ENCODE results near the gene SUZ12.
"Not testable (repeated sequence)": the region's sequence is repeated elsewhere in the genome, so short reads cannot be mapped to it uniquely, and the experiment has no call there.

The SUZ12 gene

GRCh38 chr17:31912705-31913104 lies 24.1 kb upstream of the SUZ12 start:
- in situ Hi-C loops (cut with MboI; ENCODE audit: low pct_unique_long_range_greater_than_20kb, low sequenced_read_pairs, unreplicated experiment); DNase-seq (ENCODE audit: low spot score): not testable (repeated sequence)
- TF ChIP-seq CTCF (IDR thresholded peaks at IDR 0.05; ENCODE audit: extremely low read depth, insufficient read depth, missing control alignments), result peak; percentile 14

GRCh38 chr17:31915456-31916100 lies 21.2 kb upstream of the SUZ12 start:
- no peak for DNase-seq (ENCODE audit: low spot score)
- in situ Hi-C loops (cut with MboI; ENCODE audit: low pct_unique_long_range_greater_than_20kb, low sequenced_read_pairs, unreplicated experiment), result no loop called here
- no peak for TF ChIP-seq CTCF (IDR thresholded peaks at IDR 0.05; ENCODE audit: extremely low read depth, insufficient read depth, missing control alignments)

GRCh38 chr17:31916491-31917064 lies 20.2 kb upstream of the SUZ12 start:
- in situ Hi-C loops (cut with MboI; ENCODE audit: low pct_unique_long_range_greater_than_20kb, low sequenced_read_pairs, unreplicated experiment), result no loop called here
- TF ChIP-seq CTCF (IDR thresholded peaks at IDR 0.05; ENCODE audit: extremely low read depth, insufficient read depth, missing control alignments), result no peak
- no peak for DNase-seq (ENCODE audit: low spot score)

GRCh38 chr17:31917065-31917529 lies 19.7 kb upstream of the SUZ12 start:
- in situ Hi-C loops (cut with MboI; ENCODE audit: low pct_unique_long_range_greater_than_20kb, low sequenced_read_pairs, unreplicated experiment), result no loop called here
- TF ChIP-seq CTCF (IDR thresholded peaks at IDR 0.05; ENCODE audit: extremely low read depth, insufficient read depth, missing control alignments), result no peak
- DNase-seq (ENCODE audit: low spot score), result peak; percentile 33

- DNase-seq (ENCODE audit: low spot score); in situ Hi-C loops (cut with MboI; ENCODE audit: low pct_unique_long_range_greater_than_20kb, low sequenced_read_pairs, unreplicated experiment): not testable (repeated sequence)
These were observed 19.1 kb upstream of the SUZ12 start for GRCh38 chr17:31917721-31918120.

- DNase-seq (ENCODE audit: low spot score), result no peak
- in situ Hi-C loops (cut with MboI; ENCODE audit: low pct_unique_long_range_greater_than_20kb, low sequenced_read_pairs, unreplicated experiment), result no loop called here
- TF ChIP-seq CTCF (IDR thresholded peaks at IDR 0.05; ENCODE audit: extremely low read depth, insufficient read depth, missing control alignments), result no peak
These were observed 18.1 kb upstream of the SUZ12 start for GRCh38 chr17:31918701-31919128.

- TF ChIP-seq CTCF (IDR thresholded peaks at IDR 0.05; ENCODE audit: extremely low read depth, insufficient read depth, missing control alignments), result no peak
- DNase-seq (ENCODE audit: low spot score), result peak; percentile 31
- in situ Hi-C loops (cut with MboI; ENCODE audit: low pct_unique_long_range_greater_than_20kb, low sequenced_read_pairs, unreplicated experiment), result no loop called here
These were observed 16.8 kb upstream of the SUZ12 start for GRCh38 chr17:31919802-31920525.

Measured in GM13977 (cell line).